Urinary bladder (tissue), 4 donors: Measurements from ENCODE around the gene RMND5B. TPM values are rescaled to one million over a fixed set of nuclear protein-coding genes. Genes with fewer than 3 reads are reported as not detected.

Source experiments
- DNase-seq: peaks from one replicate; pipeline ENCODE4 v3.0.0-alpha.2; 2015; ENCODE audit errors: extremely low spot score
- H3K27ac ChIP-seq: one replicate; pipeline ENCODE4 v1.5.1; 2013; ENCODE audit warnings: low read depth, mild to moderate bottlenecking, moderate library complexity
- H3K36me3 ChIP-seq: one replicate; pipeline ENCODE4 v1.6.1; 2013; ENCODE audit warnings: mild to moderate bottlenecking, moderate library complexity; ENCODE audit not compliant: insufficient read depth
- H3K4me1 ChIP-seq: one replicate; pipeline ENCODE4 v1.6.1; 2013; ENCODE audit warnings: mild to moderate bottlenecking, moderate library complexity; ENCODE audit not compliant: insufficient read depth
- H3K4me3 ChIP-seq: one replicate; pipeline ENCODE4 v1.5.1; 2013; ENCODE audit warnings: low read depth, low read length
- WGBS: extraction: QIAGEN DNeasy Blood & Tissue Kit; methylation state at CpG from one replicate; pipeline ENCODE4 v1.1.7; 2013; 5-methylcytosine and 5-hydroxymethylcytosine counted together
- polyA plus RNA-seq: library from polyadenylated mRNA; stranded (reverse); fragments of 200-250 nt; gene quantifications from one replicate; pipeline ENCODE4 v1.2.3, GENCODE V29; 2013
- total RNA-seq: library from RNA; depleted of rRNA; stranded (reverse); fragments of >200 nt; gene quantifications from one replicate; pipeline ENCODE4 v1.2.3, GENCODE V29; 2014
- donor health status: healthy with polysubstance abuse.
- donor health status: healthy.

Gene RMND5B
- total and polyA plus RNA-seq, 2 donors, result 18.1 to 48.3 TPM

DNA sequence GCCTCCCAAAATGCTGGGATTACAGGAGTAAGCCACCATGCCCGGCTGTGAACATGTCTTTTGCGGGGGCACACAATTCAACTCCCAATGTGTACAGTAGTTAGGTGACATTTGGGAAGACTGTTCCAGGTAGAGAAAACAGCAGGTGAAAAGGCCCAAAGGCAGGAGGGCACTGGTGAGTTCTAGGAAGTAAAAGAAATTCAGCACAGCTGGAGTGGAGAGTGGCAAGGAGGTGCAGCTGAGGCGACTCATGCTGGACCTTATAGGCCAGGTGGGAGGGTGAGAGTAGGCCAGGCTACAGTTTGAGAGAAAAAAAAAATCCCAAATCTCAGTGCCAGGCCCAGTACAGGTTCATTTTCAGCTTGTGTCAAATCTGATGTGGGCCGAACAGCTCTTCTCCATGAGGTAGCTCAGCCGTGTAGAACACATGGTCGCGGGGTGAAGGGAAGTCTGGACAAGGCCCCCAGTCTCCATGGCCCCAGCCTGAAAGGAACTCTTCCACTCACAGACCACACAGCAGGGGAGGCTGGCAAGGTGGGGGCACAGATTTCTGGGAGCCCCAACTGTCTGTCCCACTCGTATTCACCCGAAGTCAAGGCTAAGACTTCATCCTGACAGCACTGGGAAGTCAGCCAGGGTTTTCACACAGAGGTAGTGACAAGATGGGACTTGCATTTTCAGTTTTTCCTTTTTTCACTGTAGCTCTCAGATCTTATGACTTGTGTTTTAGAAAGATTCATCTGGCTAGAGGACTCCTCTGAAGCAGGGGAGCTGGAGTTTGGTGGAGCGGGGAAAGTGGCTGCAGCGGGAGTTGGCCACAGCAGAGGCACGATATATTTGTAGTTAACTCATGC lies 69.0 kb downstream of the RMND5B start:
- no peak for DNase-seq
- Histone ChIP-seq H3K4me1 (no peaks in the 10 kb centered on the region), H3K36me3 (no peaks in the 10 kb centered on the region), H3K4me3 (no peak overlapping the region), H3K27ac (no peak overlapping the region)
- 76% methylated on average over 12 of the region's 12 CpGs for WGBS

Other genes starting within 250 kb of the RMND5B start
- not detected for gene PROP1, start 134.8 kb upstream of the RMND5B start, total RNA-seq
- not detected for gene PROP1, start 134.8 kb upstream of the RMND5B start, polyA plus RNA-seq
- gene N4BP3, start 17.5 kb upstream of the RMND5B start, total RNA-seq, result 4.2 TPM
- 2.4 TPM for gene N4BP3, start 17.5 kb upstream of the RMND5B start, polyA plus RNA-seq
- gene NHP2, start 22.9 kb downstream of the RMND5B start, total RNA-seq, result 44.0 TPM
- gene NHP2, start 22.9 kb downstream of the RMND5B start, polyA plus RNA-seq, result 203 TPM
- gene GMCL2, start 56.4 kb downstream of the RMND5B start, total RNA-seq, result 0.16 TPM
- gene GMCL2, start 56.4 kb downstream of the RMND5B start, polyA plus RNA-seq, result not detected
- 46.3 TPM for gene HNRNPAB, start 73.5 kb downstream of the RMND5B start, total RNA-seq
- gene HNRNPAB, start 73.5 kb downstream of the RMND5B start, polyA plus RNA-seq, result 109 TPM
- 49.1 TPM for gene PHYKPL, start 101.8 kb downstream of the RMND5B start, total RNA-seq
- 40.3 TPM for gene PHYKPL, start 101.8 kb downstream of the RMND5B start, polyA plus RNA-seq